GM21723 (cell line): ENCODE measurements around the gene PALLD.
"Not testable (repeated sequence)": the region's sequence is repeated elsewhere in the genome, so short reads cannot be mapped to it uniquely, and the experiment has no call there.

ENCODE experiments used
- ATAC-seq: cut with Tn5 transposase; IDR thresholded peaks from one replicate; pipeline ENCODE4 v1.9.1; 2021; ENCODE audit warnings: mild to moderate bottlenecking, moderate library complexity; ENCODE audit not compliant: unreplicated experiment

The PALLD gene

GRCh38 chr4:168917138-168917779 lies 420.4 kb downstream of the PALLD start:
- no peak for ATAC-seq

DNA sequence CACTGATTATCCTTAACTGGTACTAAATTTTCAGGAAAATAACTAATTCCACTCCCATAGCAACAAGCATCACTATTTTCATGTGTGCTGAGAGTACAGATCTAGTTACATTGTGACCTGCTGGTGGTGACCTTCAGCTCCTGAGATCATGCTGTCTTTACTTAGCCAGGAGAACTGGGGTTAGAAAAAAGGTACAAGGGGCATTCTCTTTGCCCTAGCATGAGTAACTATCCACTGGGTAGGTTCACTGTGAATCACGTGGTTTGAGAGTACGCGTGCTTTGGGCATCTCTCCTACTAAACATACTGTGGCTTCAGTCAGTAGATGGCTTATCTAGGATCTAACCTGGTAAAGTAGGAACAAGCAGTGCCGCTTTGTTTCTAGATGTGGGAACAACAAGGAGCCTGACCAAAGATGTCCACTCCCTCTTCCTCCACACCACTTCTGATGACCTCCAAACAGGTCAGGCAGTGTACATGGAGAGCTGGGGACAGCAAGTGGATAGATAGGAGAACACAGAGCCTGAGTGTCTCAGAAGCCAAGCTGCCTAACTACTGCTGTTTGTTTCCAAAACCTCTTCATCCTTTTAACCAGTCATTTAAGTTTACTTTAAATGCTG lies 423.0 kb downstream of the PALLD start:
- ATAC-seq = no peak

GRCh38 chr4:168920441-168921065 lies 423.7 kb downstream of the PALLD start:
- ATAC-seq = no peak

DNA sequence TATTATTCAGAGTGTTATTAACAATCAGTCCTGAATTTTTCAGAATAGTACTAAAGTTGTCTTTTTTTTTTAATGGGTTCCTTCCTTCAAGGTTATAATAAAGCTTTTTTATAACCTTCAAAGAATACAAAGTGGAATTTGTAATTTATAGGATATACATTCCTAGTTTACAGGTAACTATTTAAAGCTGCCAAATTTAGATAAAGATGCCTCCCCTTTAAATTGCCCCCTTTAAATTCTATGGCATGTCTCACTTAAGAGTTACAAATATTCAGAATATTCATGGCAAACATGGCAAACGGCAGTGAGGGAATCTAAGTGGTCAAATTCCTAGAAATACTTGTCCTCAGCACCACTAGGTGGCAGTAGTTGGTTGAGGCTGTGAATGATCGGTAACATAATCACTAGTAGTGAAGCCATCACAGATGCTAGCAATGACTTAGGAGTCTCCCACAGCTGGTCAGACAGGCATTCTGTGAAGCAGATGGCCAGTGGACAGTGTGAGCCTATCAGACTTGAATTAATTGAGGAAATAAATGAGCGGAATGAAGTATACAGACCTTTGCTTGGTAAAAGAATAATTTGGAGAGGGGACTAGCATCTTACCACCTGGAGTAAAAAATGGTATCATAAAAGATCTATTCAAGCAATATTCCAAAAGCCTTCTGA lies 426.8 kb downstream of the PALLD start:
- peak; percentile 78 for ATAC-seq

GRCh38 chr4:168924667-168925066 lies 427.8 kb downstream of the PALLD start:
- no peak for ATAC-seq

DNA sequence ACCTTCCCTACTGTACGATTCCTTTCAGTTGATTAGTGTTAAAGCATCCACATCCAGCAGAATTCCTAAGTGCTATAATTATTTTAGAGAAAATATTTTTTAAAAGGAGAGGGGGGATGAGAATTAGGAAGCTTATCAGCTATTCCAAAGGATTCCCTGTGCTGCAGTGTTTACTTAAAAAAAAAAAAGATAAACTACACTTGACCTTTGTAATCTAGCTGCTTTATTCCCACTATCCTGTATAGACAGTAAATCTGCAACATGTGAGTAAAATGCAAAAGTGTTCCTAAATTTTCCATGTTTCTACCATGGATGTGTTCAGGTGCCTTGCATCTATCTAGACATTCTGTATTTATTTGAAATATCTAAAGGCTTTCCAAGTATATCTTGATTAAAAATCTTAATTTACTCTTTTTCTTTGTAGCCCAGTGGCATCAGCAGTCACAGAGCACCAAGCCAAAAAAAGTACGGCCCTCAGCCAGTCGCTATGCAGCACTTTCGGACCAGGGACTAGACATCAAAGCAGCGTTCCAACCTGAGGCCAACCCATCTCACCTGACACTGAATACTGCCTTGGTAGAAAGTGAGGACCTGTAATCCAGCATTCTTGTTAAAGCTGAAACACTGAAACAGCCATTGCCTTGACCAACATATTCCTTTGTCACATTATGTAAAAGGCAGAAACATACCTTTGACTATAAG lies 429.1 kb downstream of the PALLD start:
- no peak for ATAC-seq

DNA sequence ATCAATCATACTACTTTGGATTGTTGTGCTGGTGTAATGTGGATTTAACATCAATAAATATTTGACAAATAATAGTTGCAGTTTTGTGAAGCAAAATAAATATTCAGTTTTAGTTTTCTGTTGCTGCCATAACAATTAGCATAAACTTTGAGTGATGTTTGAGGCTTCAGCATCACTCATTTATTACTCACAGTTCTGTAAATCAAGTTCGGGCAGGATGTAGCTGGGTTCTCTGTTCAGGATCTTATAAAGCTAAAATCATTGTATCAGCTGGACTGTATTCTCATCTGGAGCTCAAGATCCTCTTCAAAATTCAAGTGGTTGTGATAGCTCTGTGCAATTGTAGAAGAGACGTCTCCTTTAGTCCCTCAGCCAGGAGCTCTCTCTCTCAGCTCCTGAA lies 431.5 kb downstream of the PALLD start:
- ATAC-seq = no peak

DNA sequence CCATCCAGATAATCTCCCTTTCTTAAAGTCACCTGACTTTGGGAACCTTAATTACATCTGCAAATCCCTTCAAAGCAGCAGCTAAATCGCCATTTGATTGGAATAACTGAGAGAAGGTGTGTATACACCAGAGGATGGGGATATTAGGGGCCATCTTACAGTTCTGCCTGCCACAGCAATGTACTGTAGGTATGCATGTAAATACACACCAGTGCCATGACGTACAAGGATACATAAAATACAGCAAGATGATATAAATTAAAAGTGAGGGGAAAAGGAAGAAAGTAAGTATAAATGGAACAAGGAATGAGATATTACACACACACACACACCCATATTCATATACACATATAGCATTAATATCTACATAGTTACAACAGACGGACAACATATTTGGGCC lies 432.0 kb downstream of the PALLD start:
- ATAC-seq = no peak

DNA sequence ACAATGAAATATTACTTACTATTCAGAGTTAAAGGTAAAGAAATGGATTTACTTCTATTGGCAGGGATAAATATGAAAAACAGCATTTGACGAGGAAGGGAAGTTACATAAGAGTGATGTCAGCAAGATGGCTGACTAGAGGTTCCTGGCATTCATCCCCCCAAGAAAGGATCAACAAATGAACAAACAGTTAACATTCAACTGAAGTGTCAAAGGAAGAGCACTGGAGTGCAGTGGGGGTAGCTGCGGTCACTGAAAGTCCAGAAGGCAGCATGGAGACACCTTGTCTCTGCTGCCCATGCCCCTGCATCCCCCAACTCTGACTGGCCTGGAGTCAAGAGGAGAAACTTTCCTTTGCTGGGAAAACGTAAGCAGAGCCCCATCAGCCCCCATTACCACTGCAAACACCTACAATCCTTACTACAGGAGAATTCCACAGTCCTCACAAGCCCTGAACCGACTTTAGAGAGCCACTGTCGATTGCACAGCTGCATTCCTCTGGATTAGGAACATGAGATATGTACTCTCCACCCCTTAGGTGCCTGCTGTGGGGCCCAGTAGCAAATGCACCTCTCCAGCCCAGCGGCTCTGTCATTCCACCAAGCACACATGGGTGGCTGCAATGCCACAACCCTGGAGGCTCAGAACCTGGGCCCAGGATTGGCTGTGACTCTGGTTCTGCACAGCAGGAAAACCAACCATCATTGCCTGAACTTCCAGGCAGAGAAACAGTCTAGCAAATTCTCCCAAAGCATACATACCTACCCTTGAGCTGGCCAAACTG lies 433.8 kb downstream of the PALLD start:
- no peak for ATAC-seq

DNA sequence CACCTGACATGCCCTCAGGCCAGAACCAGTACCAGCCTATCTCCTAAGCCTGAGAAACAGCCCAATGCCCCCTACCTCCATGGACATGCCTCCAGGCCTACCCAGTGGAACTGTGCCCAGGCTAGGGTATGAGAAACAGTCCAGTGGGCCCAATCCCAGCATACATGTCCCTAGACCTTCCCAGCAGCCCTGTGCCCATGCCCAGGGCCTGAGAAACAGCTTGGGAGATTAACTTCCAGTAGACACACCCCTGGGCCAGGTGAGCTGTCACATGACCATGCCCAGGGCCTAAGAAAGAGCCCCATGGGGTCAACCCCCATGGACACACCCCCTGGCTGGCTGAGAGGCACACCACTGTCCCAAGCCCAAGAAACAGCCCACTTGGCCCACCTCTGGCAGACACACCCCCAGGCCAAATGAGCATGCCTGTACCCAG lies 434.4 kb downstream of the PALLD start:
- ATAC-seq = no peak

DNA sequence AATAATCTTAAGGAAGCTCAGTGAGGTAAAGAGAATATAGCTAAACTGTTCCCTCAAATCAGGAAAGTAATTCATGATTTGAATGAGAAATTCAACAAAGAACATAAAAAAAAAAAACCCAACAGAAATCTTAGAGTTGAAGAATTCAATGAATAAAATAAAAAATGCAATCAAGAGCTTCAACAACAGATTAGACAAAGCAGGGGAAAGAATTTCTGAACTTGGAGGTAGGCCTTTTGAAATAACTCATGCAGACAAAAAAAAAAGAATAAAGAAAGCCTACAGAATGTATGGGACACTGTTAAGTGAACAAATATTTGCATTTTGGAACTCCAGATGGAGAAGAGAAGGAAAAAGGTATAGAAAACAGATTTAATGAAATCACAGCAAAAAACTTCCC lies 435.3 kb downstream of the PALLD start:
- no peak for ATAC-seq

- ATAC-seq = no peak
Measured at GRCh38 chr4:168933423-168933822, 436.6 kb downstream of the PALLD start.

DNA sequence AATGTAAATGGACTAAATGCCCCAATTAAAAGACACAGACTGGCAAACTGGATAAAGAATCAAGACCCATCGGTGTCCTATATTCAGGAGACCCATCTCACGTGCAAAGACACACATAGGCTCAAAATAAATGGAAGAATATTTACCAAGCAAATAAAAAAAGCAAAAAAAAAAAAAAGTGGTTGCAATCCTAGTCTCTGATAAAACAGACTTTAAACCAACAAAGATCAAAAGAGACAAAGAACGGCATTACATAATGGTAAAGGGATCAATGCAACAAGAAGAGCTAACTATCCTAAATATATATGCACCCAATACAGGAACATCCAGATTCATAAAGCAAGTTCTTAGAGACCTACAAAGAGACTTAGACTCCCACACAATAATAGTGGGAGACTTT lies 440.6 kb downstream of the PALLD start:
- not testable (repeated sequence) for ATAC-seq

DNA sequence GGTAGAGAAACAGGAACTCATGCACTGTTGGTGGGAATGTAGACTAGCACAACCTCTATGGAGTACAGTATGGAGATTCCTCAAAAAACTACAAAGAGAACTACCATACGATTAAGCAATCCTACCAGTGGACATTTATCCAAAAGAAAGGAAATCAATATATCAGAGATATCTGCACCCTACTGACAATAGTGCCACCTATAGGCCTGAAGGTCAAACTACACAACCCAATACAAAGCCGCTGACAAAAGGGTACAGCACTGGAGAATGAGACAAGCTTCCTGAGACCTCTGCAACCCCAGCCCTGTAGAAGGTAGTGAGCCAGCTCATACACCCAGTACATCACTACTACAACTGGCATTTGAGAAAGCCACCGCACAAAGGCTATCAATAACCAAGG lies 446.1 kb downstream of the PALLD start:
- no peak for ATAC-seq

DNA sequence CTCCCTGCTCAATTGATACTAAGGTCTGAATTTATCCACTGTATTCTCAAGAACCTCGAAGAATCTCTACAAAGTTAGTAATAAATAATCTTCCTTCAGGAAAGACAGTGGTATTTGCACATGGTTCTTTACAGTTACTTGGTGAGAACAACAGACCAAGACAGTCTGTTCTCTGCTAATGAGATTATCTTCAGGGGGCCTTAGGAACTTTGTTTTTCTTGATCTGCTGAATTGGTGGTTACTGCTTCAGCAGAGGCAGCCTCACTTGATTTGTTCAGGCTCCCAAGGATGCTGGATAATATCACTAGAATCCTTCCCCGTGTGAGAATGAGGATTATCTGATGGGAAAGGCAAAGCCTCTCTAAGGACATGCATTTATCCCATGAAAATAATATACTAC lies 448.4 kb downstream of the PALLD start:
- ATAC-seq = no peak

DNA sequence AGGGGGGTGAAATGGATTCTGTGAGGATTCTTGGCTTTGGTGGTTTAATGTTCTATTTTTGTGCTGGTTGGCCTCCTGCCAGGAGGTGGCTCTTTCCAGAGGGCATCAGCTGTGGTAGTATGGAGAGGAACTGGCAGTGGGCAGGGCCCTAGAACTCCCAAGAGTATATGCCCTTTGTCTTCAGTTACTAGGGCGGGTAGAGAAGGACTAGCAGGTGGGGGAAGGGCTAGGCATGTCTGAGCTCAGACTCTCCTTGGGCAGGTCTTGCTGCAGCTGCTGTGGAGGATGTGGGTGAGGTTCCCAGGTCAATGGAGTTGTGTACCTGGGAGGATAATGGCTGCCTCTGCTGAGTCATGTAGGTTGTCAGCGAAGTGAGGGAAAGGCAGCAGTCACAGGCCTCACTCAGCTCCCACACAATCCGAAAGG lies 456.0 kb downstream of the PALLD start:
- ATAC-seq = not testable (repeated sequence)

GRCh38 chr4:168955674-168956073 lies 458.8 kb downstream of the PALLD start:
- ATAC-seq = no peak

GRCh38 chr4:168960716-168961115 lies 463.9 kb downstream of the PALLD start:
- ATAC-seq = no peak

DNA sequence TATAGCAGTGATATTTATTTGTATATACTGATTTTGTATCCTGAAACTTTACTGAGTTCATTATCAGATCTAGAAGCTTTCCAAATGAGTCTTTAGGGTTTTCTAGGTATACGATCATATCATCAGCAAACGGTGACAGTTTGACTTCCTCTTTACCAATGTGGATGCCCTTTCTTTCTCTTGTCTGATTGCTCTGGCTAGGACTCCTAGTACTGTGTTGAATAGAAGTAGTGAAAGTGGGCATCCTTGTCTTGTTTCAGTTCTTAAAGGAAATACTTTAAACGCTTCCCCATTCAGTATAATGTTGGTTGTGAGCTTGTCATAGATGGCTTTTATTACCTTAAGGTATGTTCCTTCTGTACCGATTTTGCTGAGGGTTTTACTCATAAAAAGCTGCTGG lies 475.7 kb downstream of the PALLD start:
- no peak for ATAC-seq
